Measurements from ENCODE around the gene ZMPSTE24.

DNA sequence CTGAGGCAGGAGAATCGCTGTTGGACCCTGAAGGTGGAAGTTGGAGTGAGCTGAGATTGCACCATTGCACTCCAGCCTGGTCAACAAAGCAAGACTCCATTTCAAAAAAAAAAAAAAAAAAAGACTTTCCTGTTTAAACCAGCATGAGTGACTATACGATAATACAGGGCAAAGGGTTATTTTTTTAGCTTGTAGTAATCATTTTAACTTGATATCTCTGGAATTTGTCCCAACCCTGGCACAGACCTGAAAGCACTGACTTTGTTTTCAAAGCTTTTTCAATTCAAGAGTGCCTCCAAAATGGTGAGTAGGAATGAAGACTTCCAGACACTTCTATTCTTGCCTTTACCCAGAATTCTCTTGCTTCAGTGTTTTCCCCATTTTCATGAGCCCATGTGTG, 14.7 kb upstream of the ZMPSTE24 start:
- TF ChIP-seq POLR2AphosphoS5 (IDR thresholded peaks at IDR 0.05; ENCODE audit: low read depth, low read length): no peak
- no peak for TF ChIP-seq REST (IDR thresholded peaks at IDR 0.05; ENCODE audit: insufficient read depth in 1 of 2, low read depth in 2 of 2, low read length in 2 of 2)
